NT2/D1 (cell line): ENCODE results near the gene FAM118A.
"Not testable (repeated sequence)": the region's sequence is repeated elsewhere in the genome, so short reads cannot be mapped to it uniquely, and the experiment has no call there.

Experiments
- DNase-seq: peaks from one replicate; pipeline ENCODE4 v3.0.0-alpha.2; 2011; ENCODE audit warnings: low read depth, low spot score
- H3K27me3 ChIP-seq: 2 replicates; pipeline ENCODE4 v1.6.0; 2011; ENCODE audit warnings: mild to moderate bottlenecking; ENCODE audit not compliant: insufficient read length, insufficient read depth
- H3K36me3 ChIP-seq: 2 replicates; pipeline ENCODE4 v1.6.1; 2011; ENCODE audit warnings: mild to moderate bottlenecking, low read length, mixed read lengths; ENCODE audit not compliant: insufficient read depth, insufficient read length
- H3K4me1 ChIP-seq: 2 replicates; pipeline ENCODE4 v1.5.1; 2011; ENCODE audit not compliant: insufficient read depth, insufficient read length
- H3K4me3 ChIP-seq: 2 replicates; pipeline ENCODE4 v1.5.1; 2011; ENCODE audit warnings: low read depth; ENCODE audit not compliant: insufficient read length
- H3K9ac ChIP-seq: 2 replicates; pipeline ENCODE4 v1.6.0; 2011; ENCODE audit warnings: low read depth; ENCODE audit not compliant: insufficient read length
- H3K9me3 ChIP-seq: 2 replicates; pipeline ENCODE4 v1.5.1; 2011; ENCODE audit warnings: mild to moderate bottlenecking, low read length; ENCODE audit not compliant: insufficient read depth
- SUZ12 ChIP-seq: IDR thresholded peaks from 2 replicates; pipeline ENCODE4 v1.6.1; 2011; ENCODE audit not compliant: insufficient read length, insufficient read depth; ENCODE audit errors: extremely low read depth
- YY1 ChIP-seq: IDR thresholded peaks from 2 replicates; pipeline ENCODE4 v1.6.1; 2011; ENCODE audit not compliant: insufficient read length, insufficient read depth
- ZNF274 ChIP-seq: IDR thresholded peaks from 2 replicates; pipeline ENCODE4 v1.6.1; 2011; ENCODE audit warnings: mild to moderate bottlenecking, low read depth, low read length

FAM118A gene

GRCh38 chr22:45359627-45360026 lies 49.9 kb downstream of the FAM118A start:
- Histone ChIP-seq H3K4me1 (no peaks in the 10 kb centered on the region), H3K36me3 (no peaks in the 10 kb centered on the region), H3K9me3 (no peaks in the 10 kb centered on the region), H3K27me3 (no peaks in the 10 kb centered on the region), H3K4me3 (no peak overlapping the region), H3K9ac (no peak overlapping the region)
- no peak for DNase-seq
- no peak for TF ChIP-seq SUZ12
- no peak for TF ChIP-seq YY1
- no peak for TF ChIP-seq ZNF274

DNA sequence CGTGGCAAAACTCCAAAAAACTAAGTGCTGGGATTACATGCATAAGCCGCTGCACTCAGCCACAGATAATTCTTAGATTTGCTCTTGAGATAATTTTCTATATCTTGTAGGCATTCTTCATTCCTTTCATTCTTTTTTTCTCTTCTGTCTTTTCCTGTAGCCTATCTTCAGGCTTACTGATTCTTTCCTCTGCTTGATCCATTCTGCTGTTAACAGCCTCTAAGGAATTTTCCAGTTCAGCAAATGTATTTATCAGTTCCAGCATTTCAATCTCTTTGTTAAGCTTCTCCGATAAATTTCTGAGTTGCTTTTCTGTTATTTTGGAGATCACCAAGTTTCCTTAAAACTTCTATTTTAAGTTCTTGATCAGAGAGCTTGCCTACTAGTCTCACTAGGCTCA lies 57.0 kb downstream of the FAM118A start:
- Histone ChIP-seq H3K4me1 (no peaks in the 10 kb centered on the region), H3K9ac (no peak overlapping the region), H3K36me3 (no peaks in the 10 kb centered on the region), H3K9me3 (no peaks in the 10 kb centered on the region; the same call in 1 of the 2 replicates), H3K27me3 (no peaks in the 10 kb centered on the region), H3K4me3 (no peak overlapping the region)
- TF ChIP-seq ZNF274 (no peak), YY1 (no peak), SUZ12 (no peak)
- DNase-seq = no peak

- not testable (repeated sequence) for H3K9ac ChIP-seq, H3K27me3 ChIP-seq, H3K4me3 ChIP-seq, H3K36me3 ChIP-seq, H3K4me1 ChIP-seq, H3K9me3 ChIP-seq, DNase-seq
Measured at GRCh38 chr22:45373592-45373991, 63.9 kb downstream of the FAM118A start.

GRCh38 chr22:45376009-45376408 lies 66.3 kb downstream of the FAM118A start:
- TF ChIP-seq ZNF274 (no peak), YY1 (no peak), SUZ12 (no peak)
- H3K9ac ChIP-seq = no peak overlapping the region
- no peaks in the 10 kb centered on the region for H3K27me3 ChIP-seq
- no peaks in the 10 kb centered on the region for H3K36me3 ChIP-seq
- no peak for DNase-seq
- no peak overlapping the region for H3K4me3 ChIP-seq
- H3K4me1 ChIP-seq = no peaks in the 10 kb centered on the region
- H3K9me3 ChIP-seq = peaks cover 10% of the 10 kb centered on the region; the same call in 1 of the 2 replicates

DNA sequence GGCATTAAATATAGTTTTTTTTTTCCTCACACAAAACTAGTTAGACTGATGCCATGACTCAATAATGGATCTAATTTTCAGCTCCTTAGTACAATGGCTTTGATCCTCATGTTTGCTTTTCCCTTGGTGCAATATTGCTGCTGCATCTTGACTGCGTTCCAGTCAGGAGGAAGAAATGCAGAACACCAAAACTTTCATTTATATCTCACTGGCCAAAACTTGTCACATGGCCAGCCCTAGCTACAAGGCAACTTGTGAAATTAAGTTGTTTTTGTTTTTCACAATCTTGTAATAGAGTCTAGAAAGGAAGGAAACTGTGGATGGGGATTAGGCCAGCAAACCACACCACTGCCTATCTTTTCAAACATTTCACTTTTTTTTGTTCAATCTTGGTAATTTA lies 67.0 kb downstream of the FAM118A start:
- no peak for TF ChIP-seq YY1
- TF ChIP-seq ZNF274 = no peak
- no peak for TF ChIP-seq SUZ12
- H3K4me3 ChIP-seq = no peak overlapping the region
- no peaks in the 10 kb centered on the region for H3K4me1 ChIP-seq
- H3K9ac ChIP-seq = no peak overlapping the region
- H3K27me3 ChIP-seq = no peaks in the 10 kb centered on the region
- no peak for DNase-seq
- H3K36me3 ChIP-seq = no peaks in the 10 kb centered on the region
- H3K9me3 ChIP-seq = peaks cover 10% of the 10 kb centered on the region; the same call in 1 of the 2 replicates

DNA sequence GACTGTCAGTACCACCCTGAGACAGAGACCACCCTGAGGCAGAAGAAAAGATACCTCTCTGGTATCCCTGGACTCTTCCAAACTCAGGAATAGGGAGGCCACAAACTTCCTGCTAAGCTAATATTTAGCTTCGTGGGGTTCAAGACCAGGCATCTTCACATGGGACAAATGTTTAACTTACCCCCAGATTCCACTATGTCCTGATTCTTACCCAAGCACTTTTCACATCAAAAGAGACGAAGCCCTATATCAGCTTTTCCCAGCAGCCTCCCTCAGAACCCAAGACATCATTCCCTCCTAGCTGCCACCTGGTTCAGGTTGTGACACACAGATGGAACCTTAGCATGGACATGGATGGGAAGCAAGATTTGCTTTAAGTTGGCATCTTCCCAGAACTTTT lies 71.6 kb downstream of the FAM118A start:
- Histone ChIP-seq H3K36me3 (no peaks in the 10 kb centered on the region), H3K27me3 (no peaks in the 10 kb centered on the region), H3K9ac (no peak overlapping the region), H3K9me3 (no peaks in the 10 kb centered on the region), H3K4me1 (no peaks in the 10 kb centered on the region), H3K4me3 (no peak overlapping the region)
- DNase-seq = no peak
- TF ChIP-seq YY1 (no peak), ZNF274 (no peak)

- no peak for DNase-seq
- H3K36me3 ChIP-seq = no peaks in the 10 kb centered on the region
- no peaks in the 10 kb centered on the region for H3K9me3 ChIP-seq
- no peak overlapping the region for H3K9ac ChIP-seq
- TF ChIP-seq ZNF274 = no peak
- no peak for TF ChIP-seq YY1
- TF ChIP-seq SUZ12 = no peak
- H3K27me3 ChIP-seq = no peaks in the 10 kb centered on the region
- H3K4me3 ChIP-seq = no peak overlapping the region
- no peaks in the 10 kb centered on the region for H3K4me1 ChIP-seq
Measured at GRCh38 chr22:45389546-45389945, 79.8 kb downstream of the FAM118A start.
